IMR-90 (cell line): ENCODE results near the gene WBP2. TPM values are rescaled to one million over a fixed set of nuclear protein-coding genes. Genes with fewer than 3 reads are reported as not detected.
A peak's percentile ranks its signal among the peaks of the same experiment; 100 is the strongest.
"Not testable (repeated sequence)": the region's sequence is repeated elsewhere in the genome, so short reads cannot be mapped to it uniquely, and the experiment has no call there.

Experiments used
- ATAC-seq: fragments of 200-7000 bp; cut with Tn5 transposase; 2 replicates; pipeline ENCODE4 v1.9.1; 2020; ENCODE audit warnings: low read depth, mild to moderate bottlenecking, moderate library complexity
- BruUV-seq: library from RNA; stranded (reverse); fragments of 400-500 nt; replicated peaks from 2 replicates; lab custom pipeline; 2021; lab: Mats Ljungman, UMichigan
- CTCF ChIA-PET: fragments of 300-600 bp; formaldehyde crosslinking; extraction: SDS; loops from one replicate; lab custom pipeline; 2021; ENCODE audit warnings: antibody characterized with exemption; lab: Yijun Ruan, JAX
- POLR2A ChIA-PET: fragments of 300-600 bp; sonication (Branson Sonifier 250); formaldehyde crosslinking; loops from one replicate; lab custom pipeline; 2022; ENCODE audit warnings: antibody characterized with exemption; ENCODE audit not compliant: unreplicated experiment; lab: Charles Lee
- DNase-seq: peaks from one replicate; pipeline ENCODE4 v3.0.0; 2013
- H2AFZ ChIP-seq: replicated peaks from 2 replicates; pipeline ENCODE3; 2013; ENCODE audit warnings: low read length, mild to moderate bottlenecking; ENCODE audit not compliant: poor library complexity
- H2AK5ac ChIP-seq: 2 replicates; pipeline ENCODE4 v1.6.1; 2013; ENCODE audit warnings: low read depth, low read length, inconsistent platforms
- H2AK9ac ChIP-seq: replicated peaks from 2 replicates; pipeline ENCODE3; 2013; ENCODE audit warnings: mild to moderate bottlenecking, low read depth, low read length, moderate library complexity; ENCODE audit not compliant: poor library complexity
- H2BK120ac ChIP-seq: 2 replicates; pipeline ENCODE4 v1.6.1; 2013; ENCODE audit warnings: low read depth, low read length, inconsistent platforms
- H2BK15ac ChIP-seq: 3 replicates; pipeline ENCODE4 v1.6.1; 2013; ENCODE audit warnings: low read depth, low read length, inconsistent platforms
- H2BK20ac ChIP-seq: 2 replicates; pipeline ENCODE4 v1.6.1; 2013; ENCODE audit warnings: low read depth, mild to moderate bottlenecking, inconsistent platforms, low read length, moderate library complexity
- H2BK5ac ChIP-seq: 2 replicates; pipeline ENCODE4 v1.6.1; 2013; ENCODE audit warnings: mild to moderate bottlenecking, low read depth, low read length, inconsistent platforms; ENCODE audit not compliant: poor library complexity, severe bottlenecking
- H3K14ac ChIP-seq: replicated peaks from 2 replicates; pipeline ENCODE4 v1.6.1; 2013; ENCODE audit warnings: low read depth, low read length, inconsistent platforms
- H3K18ac ChIP-seq: 2 replicates; pipeline ENCODE4 v1.6.1; 2013; ENCODE audit warnings: low read depth, low read length, control low read depth
- H3K23ac ChIP-seq: 2 replicates; pipeline ENCODE4 v1.6.1; 2013; ENCODE audit warnings: low read depth, low read length, inconsistent platforms
- H3K27ac ChIP-seq: 2 replicates; pipeline ENCODE4 v1.5.1; 2013; ENCODE audit warnings: mild to moderate bottlenecking, control low read depth, low read length; ENCODE audit not compliant: insufficient read depth
- H3K27me3 ChIP-seq: 2 replicates; pipeline ENCODE4 v1.6.1; 2013; ENCODE audit warnings: low read length; ENCODE audit not compliant: control insufficient read depth, insufficient read depth
- H3K36me3 ChIP-seq: 2 replicates; pipeline ENCODE4 v1.6.1; 2013; ENCODE audit warnings: low read length, mixed read lengths; ENCODE audit not compliant: control insufficient read depth, insufficient read depth
- H3K4ac ChIP-seq: 2 replicates; pipeline ENCODE4 v1.6.1; 2013; ENCODE audit warnings: low read depth, low read length, inconsistent platforms
- H3K4me1 ChIP-seq: 2 replicates; pipeline ENCODE4 v1.6.1; 2013; ENCODE audit warnings: low read length, mixed read lengths; ENCODE audit not compliant: control insufficient read depth, insufficient read depth
- H3K4me2 ChIP-seq: 2 replicates; pipeline ENCODE4 v1.6.1; 2013; ENCODE audit warnings: low read depth, mild to moderate bottlenecking, control low read depth, low read length, moderate library complexity
- H3K4me3 ChIP-seq: 2 replicates; pipeline ENCODE4 v1.5.1; 2013; ENCODE audit warnings: low read depth, mild to moderate bottlenecking, control low read depth, low read length, moderate library complexity; ENCODE audit not compliant: insufficient read depth
- H3K56ac ChIP-seq: 2 replicates; pipeline ENCODE4 v1.6.1; 2013; ENCODE audit warnings: low read length, inconsistent platforms; ENCODE audit not compliant: insufficient read depth; ENCODE audit errors: extremely low read depth
- H3K79me1 ChIP-seq, 2 experiments: 2 replicates each; pipeline ENCODE4 v1.6.1; 2013; ENCODE audit warnings: low read length in 2 of 2, inconsistent platforms in 1 of 2, low read depth in 1 of 2
- H3K9ac ChIP-seq: 2 replicates; pipeline ENCODE4 v1.6.1; 2013; ENCODE audit warnings: low read depth, low read length, control low read depth
- H3K9me1 ChIP-seq: 2 replicates; pipeline ENCODE4 v1.6.1; 2013; ENCODE audit warnings: low read length, inconsistent platforms; ENCODE audit not compliant: insufficient read depth
- H3K9me3 ChIP-seq: 2 replicates; pipeline ENCODE4 v1.6.1; 2013; ENCODE audit warnings: low read length; ENCODE audit not compliant: control insufficient read depth, insufficient read depth
- H4K20me1 ChIP-seq: 2 replicates; pipeline ENCODE4 v1.6.1; 2013; ENCODE audit warnings: low read length, inconsistent platforms; ENCODE audit not compliant: insufficient read depth
- H4K5ac ChIP-seq: 2 replicates; pipeline ENCODE4 v1.6.1; 2013; ENCODE audit warnings: mild to moderate bottlenecking, low read depth, low read length, control low read depth
- H4K8ac ChIP-seq, 2 experiments: 2 replicates each; pipeline ENCODE4 v1.6.1; 2013; ENCODE audit warnings: low read depth in 2 of 2, low read length in 2 of 2, control low read depth in 1 of 2, inconsistent platforms in 1 of 2
- H4K91ac ChIP-seq: 2 replicates; pipeline ENCODE4 v1.6.1; 2013; ENCODE audit warnings: low read depth, low read length, inconsistent platforms; ENCODE audit not compliant: insufficient read depth
- WGBS, 2 experiments: methylation state at CpG; one replicate each; pipeline versions ENCODE4 v1.1.5 to v1.1.7; 2013; ENCODE audit warnings: missing lambda C conversion rate in 2 of 2; ENCODE audit not compliant: insufficient read length in 1 of 2; ENCODE audit errors: extremely low coverage in 2 of 2; 5-methylcytosine and 5-hydroxymethylcytosine counted together
- dilution Hi-C: fragments of 300-500 bp; cut with HindIII; formaldehyde crosslinking; loops from one replicate; pipeline ENCODE4 v1.14.3; 2018; ENCODE audit warnings: low sequenced_read_pairs; ENCODE audit not compliant: unreplicated experiment
- in situ Hi-C: fragments of 300-500 bp; cut with MboI; formaldehyde crosslinking; loops from 3 replicates; pipeline ENCODE4 v1.14.3; 2019; ENCODE audit warnings: low sequenced_read_pairs, inconsistent platforms, mixed read lengths
- intact Hi-C: fragments of 100-400 bp; cut with micrococcal nuclease; formaldehyde crosslinking; loops from 2 replicates; pipeline ENCODE4 v1.10.0; 2022
- polyA plus RNA-seq, 3 experiments: library from polyadenylated mRNA; depleted of rRNA; stranded (reverse); fragments of >200 nt; gene quantifications; 2 replicates each; pipeline ENCODE4 v1.2.3, GENCODE V29; 2012; ENCODE audit warnings: low replicate concordance in 1 of 3
- total RNA-seq: library from RNA; depleted of rRNA; stranded (reverse); fragments of >200 nt; gene quantifications from 2 replicates; pipeline ENCODE4 v1.2.3, GENCODE V29; 2012

Gene WBP2
- total and polyA plus RNA-seq, 2 of the 4 experiments (the other 2 are of a cell fraction), result 9.0 to 35.5 TPM

GRCh38 chr17:75885860-75886259, 30.7 kb upstream of the WBP2 start:
- in situ Hi-C loops, DNase-seq: not testable (repeated sequence)

More at GRCh38 chr17:75885860-75886259, 30.7 kb upstream of the WBP2 start:
- H3K9me3 ChIP-seq, H4K8ac ChIP-seq, H3K79me1 ChIP-seq, H3K14ac ChIP-seq, H2AFZ ChIP-seq, H3K56ac ChIP-seq, H2AK9ac ChIP-seq, H2BK120ac ChIP-seq, ATAC-seq, H3K23ac ChIP-seq, H2BK5ac ChIP-seq, H3K18ac ChIP-seq, dilution Hi-C loops, H4K5ac ChIP-seq, H3K36me3 ChIP-seq, H3K27me3 ChIP-seq, H2BK15ac ChIP-seq, H3K4me2 ChIP-seq, BruUV-seq, H4K20me1 ChIP-seq, POLR2A ChIA-PET, H3K4me3 ChIP-seq, H3K27ac ChIP-seq, H3K4ac ChIP-seq, H3K4me1 ChIP-seq, H3K9me1 ChIP-seq, H4K91ac ChIP-seq, H2BK20ac ChIP-seq, H3K9ac ChIP-seq, intact Hi-C loops: not testable (repeated sequence)
- H2AK5ac ChIP-seq, result peak overlapping the region; percentile 28; the same call in 1 of the 2 replicates
- WGBS, 2 experiments, result no CpG with 5 or more reads among the region's 9 CpGs
- CTCF ChIA-PET, result interaction anchor here (0.8 kb wide), 1 partner anchor 39 kb away, joined by 4 read pairs; no protein-coding TSS in a partner anchor
